GM21717 (cell line): ENCODE data around the gene WDFY3.

ENCODE experiments used
- ATAC-seq: cut with Tn5 transposase; IDR thresholded peaks from one replicate; pipeline ENCODE4 v1.9.1; 2021; ENCODE audit warnings: mild to moderate bottlenecking, moderate library complexity; ENCODE audit not compliant: unreplicated experiment

WDFY3 gene

GRCh38 chr4:84952004-84952403, 14.5 kb downstream of the WDFY3 start:
- ATAC-seq: no peak

DNA sequence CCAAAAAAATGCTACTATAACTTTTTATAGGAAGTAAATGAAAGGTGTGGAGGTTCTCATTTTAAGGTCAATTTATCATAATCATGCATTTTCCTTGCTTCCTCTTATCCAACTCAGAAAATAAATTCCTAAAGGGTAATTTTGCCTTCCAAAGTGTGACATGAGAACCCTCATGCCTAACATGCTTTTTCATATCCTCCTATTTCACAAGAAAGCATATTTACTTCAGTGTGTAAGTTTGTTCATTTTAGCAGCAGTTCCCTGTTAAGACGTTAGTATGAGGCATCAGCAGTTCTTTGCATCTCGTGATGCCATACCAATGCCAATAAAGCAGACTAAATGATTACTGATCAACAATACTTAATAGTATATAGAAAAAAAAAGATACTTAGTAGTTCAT, 18.4 kb downstream of the WDFY3 start:
- no peak for ATAC-seq

DNA sequence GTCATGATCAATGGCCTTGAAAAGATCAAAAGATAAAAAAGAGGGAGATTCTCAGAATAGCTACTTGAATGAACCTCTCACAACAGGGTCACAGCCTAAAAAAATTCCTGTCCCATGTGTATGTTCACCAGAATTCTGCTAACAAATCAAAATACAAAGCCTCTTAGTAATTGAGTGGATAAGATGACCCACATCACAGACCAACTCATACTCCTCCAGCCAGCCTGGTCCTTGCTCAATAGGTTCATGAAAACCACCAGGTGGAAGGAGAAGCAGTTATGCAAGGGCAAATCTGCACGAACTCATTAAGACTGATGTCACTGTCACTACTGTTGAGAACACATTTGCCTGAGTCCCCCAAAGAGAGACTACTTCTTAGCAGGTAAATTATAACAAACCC, 21.5 kb downstream of the WDFY3 start:
- ATAC-seq: no peak

DNA sequence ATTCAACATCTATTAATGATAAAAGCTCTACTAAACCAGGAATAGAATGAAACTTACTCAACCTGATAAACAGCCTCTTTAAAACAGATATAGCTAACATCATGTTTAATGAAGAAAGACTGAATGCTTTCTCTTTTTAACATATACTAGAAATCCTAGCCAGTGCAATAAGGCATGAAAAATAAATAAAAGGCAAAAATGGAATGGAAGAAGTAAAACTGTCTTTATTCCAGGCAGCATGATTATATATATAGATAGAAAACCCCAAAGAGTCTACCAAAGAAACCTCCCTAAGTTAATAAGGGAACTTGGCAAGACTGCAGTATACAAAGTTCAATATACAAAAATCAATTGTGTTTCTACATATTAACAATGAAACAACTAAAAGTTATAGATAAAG, 25.5 kb downstream of the WDFY3 start:
- no peak for ATAC-seq

DNA sequence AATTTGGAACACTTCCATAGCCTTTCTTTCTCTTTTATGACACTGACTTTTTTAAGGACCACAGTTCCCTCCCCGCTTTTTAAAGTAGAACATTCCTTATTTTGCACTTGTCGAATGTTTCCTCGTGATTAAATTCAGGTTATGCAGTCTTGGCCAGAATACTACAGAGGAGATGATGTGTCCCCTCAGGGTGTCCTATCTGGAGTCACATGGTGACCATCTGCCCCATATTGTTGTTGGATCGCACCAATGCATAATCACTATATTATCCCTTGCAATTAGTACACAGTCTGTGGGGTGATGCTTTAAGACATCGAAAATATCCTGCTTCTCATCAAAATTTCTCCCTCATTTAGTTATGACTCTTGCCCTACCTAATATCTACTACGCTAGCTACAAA, 27.4 kb downstream of the WDFY3 start:
- ATAC-seq: no peak

DNA sequence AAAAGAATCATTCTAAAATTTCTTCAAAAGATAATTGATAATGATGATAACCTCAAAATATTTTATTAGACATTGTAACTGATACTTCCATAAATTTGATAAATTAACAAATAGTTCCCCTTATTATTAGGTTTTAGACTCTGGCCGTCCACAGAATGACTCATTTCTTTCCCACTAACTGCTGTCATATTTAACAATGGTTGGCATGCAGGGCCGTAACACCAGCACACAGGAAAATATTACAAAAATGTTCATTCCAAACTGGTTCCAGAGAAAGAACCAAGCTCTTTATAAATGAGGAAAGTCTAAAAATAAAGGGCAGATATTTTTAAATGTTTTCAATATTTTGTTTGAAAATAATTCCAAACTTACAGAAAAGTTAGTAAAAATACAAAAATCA, 28.2 kb downstream of the WDFY3 start:
- ATAC-seq: no peak

DNA sequence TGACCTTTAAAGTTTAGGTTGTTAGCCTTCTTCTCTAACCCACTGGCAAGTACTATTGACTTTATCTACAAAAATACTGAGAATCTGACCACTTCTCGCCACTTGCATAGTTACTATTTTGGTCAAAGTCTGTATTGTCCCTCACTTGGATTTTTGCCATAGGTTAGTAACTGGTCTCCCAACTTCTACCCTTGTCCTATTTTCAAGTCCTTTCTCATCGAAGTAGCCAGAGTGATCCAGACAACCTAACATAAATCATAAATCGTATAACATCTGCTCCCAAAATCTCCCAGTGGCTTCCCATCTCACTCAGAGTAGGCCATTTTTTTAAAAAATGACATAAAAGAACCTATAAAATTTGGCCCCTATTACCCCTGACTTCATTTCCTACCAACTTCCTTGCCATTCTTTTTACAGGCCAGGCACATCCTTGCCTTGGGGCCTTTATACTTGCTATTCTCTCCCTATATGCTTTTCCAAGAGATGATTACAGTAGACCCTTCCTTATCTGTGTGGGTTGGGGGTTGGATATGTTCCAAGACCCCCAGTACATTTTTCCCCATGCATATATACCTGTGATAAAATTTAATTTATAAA, 29.0 kb downstream of the WDFY3 start:
- ATAC-seq: no peak

DNA sequence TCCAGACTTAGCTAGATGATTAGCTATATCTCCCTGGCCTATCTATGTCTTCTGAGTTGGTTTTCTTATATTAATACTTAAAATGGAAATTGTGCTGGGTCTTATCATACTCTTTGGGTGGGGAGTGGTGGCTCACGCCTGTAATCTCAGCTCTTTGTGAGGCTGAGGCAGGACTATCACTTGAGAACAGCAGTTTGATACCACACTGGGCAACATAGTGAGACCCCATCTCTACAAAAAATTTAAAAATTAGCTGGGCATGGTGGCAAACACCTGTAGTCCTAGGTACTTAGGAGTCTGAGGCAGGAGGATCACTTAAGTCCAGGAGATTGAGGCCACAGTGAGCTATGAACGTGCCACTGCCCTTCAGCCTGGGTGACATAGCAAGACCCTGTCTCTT, 30.4 kb downstream of the WDFY3 start:
- no peak for ATAC-seq

GRCh38 chr4:84932462-84932861, 34.0 kb downstream of the WDFY3 start:
- no peak for ATAC-seq

DNA sequence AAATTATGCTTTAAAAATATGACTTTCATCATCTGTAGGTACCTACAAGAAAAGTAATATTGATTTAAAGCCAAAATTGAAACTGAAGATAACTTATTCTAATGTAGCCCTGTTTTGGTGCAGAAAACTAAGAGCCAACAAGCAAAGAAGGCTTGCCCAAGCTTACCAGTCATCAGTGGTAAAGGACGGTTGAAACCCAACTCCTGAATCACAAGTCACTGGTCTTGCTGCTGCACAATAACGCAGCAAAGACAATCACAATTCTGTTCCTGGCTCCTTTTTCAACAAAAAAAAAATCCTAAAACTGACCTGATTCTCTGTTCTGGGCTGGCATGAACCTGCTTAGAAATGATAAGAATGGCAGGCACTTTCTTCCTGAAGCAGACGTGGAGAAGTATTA, 34.5 kb downstream of the WDFY3 start:
- ATAC-seq: no peak

GRCh38 chr4:84931274-84931673, 35.2 kb downstream of the WDFY3 start:
- no peak for ATAC-seq

GRCh38 chr4:84928089-84928488, 38.4 kb downstream of the WDFY3 start:
- no peak for ATAC-seq

- ATAC-seq: no peak
These were observed 39.1 kb downstream of the WDFY3 start for GRCh38 chr4:84927428-84927827.

DNA sequence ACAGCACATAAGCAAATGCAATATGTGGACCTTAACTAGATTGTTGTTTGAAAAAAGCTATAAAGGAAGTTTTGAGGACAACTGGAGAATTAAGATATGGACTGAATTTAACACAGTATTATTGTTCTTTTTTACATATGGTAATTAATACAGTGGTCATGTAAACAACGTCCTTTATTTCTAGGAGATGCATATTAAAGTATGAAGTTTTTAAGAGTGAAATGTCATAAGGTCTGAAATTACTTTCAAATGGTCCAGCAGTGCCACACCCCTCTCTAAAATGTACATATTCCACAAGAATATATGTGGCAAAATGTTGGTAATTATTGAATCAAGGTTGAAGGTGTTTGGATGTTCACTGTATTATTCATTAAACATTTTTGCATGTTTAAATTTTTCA, 40.9 kb downstream of the WDFY3 start:
- ATAC-seq: no peak

DNA sequence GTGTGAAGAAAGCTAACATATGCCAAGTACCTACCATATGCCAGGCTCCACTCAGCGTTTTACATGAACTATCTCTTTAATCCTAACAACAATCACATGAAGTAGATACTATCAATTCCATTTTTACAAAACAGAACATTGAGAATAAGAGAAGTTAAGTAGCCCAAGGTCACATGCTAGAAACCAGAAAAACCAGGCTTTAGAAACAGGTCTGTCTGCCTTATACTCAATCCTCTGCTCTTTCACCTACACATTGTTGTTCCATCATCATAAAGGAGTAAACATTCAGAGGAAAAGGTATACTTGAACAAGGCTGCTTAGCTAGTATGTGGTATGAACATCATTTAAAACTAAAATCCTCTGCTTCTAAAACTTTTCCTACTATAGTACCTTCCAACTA, 42.1 kb downstream of the WDFY3 start:
- ATAC-seq: no peak

- no peak for ATAC-seq
These were observed 45.9 kb downstream of the WDFY3 start for GRCh38 chr4:84920617-84921016.

DNA sequence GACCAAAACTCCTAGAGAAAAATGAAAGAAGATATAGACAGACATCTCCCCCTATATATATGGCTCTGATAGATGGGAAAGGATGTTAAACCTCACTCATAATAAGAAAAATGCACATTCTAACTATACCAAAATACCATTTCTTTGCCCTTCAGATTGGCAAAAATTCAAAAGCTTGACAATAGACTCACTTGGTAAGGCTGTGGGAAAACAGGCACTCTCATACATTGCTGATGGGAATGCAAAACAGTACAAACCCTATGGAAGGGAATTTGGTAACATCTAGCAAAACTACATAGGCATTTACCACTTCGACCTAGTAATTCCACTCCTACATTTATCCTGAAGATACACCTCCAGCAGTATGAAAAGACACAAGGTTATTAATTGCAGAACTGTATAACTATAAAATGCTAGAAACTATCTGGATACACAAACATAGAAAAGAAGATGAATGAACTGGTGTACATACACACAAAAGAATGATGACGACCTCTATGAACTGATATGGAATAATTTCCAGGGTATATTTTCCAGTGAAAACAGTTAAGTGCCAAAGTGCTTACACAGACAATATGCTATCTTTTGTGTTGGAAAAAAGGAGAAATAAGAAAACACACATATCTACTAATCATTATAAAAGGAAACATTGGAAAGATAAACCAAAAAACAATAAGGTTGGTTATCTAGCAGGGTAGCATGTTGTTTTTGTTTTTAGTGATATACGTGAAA, 48.5 kb downstream of the WDFY3 start:
- ATAC-seq: no peak

GRCh38 chr4:84917086-84917821, 49.2 kb downstream of the WDFY3 start:
- no peak for ATAC-seq

DNA sequence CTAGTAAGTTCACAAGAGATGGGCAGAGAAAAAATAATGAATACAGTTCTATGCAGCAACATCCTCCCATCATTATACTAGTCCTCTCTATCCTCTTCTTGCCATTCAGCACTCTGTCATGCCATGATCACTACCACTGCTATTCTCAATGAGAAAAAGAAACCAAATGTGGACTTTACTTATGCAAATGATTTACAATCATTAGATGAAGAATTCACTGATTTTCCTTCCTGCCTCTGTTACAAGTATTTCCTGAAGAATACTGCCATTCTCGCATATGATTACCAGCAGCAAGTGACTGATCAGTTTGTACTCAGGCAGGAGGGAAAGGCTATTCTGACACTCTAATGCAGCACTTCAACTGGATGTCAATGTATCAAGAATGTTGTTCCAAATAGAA, 50.3 kb downstream of the WDFY3 start:
- no peak for ATAC-seq

DNA sequence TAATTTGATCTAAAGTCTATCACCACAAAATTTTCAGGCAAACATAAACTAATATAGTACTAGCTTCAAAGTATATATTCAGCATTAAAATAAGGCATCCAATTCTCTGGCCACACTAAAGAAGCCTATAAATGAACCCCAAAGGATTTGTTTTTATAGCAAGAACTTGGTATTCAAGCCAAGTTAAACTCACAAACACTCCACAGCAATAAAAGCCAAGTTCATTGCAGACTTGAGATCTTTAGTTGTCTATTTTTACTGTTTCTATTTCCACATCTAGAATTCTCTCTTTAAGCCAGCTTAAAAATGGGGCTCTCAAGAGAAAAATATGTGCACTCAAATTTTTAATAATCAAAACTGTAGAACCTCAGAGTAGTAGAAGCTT, 51.1 kb downstream of the WDFY3 start:
- no peak for ATAC-seq

GRCh38 chr4:84914686-84915395, 51.6 kb downstream of the WDFY3 start:
- ATAC-seq: no peak

DNA sequence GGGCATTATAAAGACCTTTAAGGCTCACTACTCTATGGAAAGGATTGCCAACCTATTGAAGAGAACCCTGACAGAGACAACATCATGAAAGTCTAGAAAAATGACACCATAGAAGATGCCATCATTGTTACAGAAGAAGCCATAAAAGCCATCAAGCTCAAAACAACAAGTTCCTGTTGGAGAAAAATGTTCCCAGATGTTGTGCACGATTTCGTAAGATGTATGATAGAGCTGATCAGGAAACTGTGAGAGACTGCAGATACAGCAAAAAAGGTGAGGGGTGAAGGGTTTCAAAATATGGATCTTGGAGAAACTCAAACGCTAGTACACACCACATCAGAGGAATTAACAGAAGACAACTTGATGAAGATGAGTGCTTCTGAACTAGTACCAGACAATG, 53.3 kb downstream of the WDFY3 start:
- ATAC-seq: no peak
